Activated T-helper 1 cell treated with anti-CD3 and anti-CD28 coated beads, Interleukin-2, amount 50 U/mL, for 16 hours (primary cell): ENCODE data around the gene AOX1.
A peak's percentile ranks its signal among the peaks of the same experiment; 100 is the strongest.
"Not testable (repeated sequence)": the region's sequence is repeated elsewhere in the genome, so short reads cannot be mapped to it uniquely, and the experiment has no call there.

Experiments used
- DNase-seq, 2 donors: peaks; one replicate each; pipeline ENCODE4 v3.0.0-alpha.2; 2020; ENCODE audit warnings: low read depth in 1 of 2, low spot score in 1 of 2

The AOX1 gene

GRCh38 chr2:200698217-200698616 is 112.4 kb downstream of the AOX1 start:
- no peak for DNase-seq

GRCh38 chr2:200699310-200699709 is 113.5 kb downstream of the AOX1 start:
- DNase-seq: no peak

DNA sequence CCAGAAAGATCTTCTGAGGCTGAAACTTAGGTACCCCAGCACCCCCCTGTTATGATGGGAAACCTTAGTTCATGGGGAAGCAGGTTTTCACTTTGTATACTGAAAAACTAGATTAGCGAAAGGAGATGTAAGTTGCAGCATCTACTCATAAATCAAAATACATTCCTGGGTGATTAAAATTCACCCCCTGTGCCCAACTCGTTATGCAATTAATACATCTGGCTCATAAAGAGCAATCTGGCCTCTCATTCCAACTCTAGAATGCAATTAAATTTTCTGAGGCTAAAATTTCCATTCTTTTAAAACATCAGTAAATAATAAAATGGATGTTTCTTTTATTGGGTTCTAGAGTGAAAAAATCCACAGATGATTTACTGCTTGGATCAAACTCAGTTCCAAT is 115.0 kb downstream of the AOX1 start:
- no peak for DNase-seq

- DNase-seq: no peak
Observed at GRCh38 chr2:200702044-200702443, 116.2 kb downstream of the AOX1 start.

DNA sequence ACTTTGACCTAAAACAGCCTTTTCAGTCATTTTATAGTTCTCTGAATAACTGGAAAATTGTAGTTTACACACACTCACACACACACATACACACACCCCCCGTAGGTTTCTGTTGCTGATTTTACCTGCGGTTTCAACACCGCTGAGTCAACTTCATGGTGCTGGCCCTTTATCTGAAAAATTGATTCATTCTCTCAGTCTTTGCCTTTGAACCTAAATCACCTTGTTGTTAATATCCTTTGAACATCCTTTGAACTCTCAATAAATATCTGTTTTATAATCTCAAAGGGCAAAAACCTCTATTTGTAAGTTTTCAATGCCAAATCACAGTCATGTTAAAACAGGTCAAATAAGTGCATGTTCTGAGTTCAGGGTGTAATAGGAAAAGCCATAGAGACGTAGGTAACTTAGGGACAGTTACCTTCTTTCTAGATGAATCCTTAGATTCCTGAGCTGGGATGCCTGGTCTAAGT is 116.9 kb downstream of the AOX1 start:
- peak in 1 of 2 donors; percentile 40 for DNase-seq

DNA sequence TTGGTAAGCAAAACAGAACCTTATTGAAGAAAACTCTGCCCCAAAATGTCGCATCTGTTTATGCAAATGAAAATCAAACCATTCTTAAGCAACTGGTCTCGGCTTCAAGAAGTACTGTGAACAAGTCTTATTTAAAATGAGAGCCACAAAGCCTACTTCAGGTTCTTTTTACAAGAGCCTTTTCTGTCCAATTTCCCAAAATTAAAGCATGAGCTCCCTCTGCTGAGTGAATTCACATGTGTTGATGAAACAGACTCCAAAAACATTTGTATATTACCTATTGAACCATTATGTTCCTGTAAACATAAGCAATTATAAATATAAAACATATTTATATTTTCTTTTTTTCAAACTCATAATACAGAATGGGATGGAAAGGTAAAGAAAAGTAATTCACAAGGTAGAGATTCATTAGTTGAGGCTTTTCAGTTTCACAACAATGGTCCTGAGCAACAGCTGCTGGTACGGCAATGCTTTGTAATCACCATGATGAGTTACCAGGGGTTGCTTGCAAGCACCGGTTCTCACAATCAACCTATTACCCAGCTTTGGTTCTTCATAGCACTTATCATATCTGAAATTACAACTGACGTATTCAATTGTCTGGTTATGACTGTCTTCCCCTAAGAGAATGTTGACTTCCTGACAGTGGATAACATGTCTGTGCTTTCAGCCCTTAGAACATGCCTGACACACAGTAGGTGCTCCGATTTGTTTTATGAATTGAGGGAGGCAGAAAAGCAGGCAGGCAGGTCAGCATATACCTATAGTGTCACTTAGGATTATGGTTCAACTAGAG is 117.5 kb downstream of the AOX1 start:
- DNase-seq: no peak

DNA sequence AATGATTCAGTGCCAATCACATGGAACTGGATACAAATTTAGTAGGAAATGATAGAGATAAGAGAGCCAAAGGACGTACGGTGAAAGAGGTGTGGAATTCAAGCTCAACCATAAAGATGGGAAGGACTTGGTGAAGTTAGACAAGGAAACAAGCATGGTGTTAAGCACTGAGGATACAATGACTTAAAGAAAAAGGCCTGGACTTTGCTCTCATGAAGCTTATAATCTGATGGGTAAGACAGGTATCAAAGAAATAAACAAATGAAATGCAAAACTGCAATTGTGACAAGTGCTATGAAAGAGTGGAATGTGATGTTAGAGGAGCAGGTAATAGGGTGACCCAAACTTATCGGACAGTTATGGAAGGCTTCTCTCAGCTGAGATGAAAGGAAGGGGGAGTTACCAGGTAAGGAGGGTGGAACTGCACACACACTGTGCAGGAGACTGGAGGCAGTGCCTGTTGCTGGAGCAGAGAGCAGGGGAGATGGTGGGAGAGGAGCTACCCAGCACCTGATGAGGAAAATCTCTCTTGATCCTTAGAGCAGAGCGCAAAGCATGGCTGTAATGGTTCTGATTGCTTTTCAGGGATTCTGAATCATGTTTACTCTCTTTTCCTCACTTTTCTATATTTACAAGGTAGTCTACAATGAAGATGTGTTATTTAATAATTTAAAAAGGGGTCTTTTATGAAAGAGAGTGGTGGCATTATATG is 118.3 kb downstream of the AOX1 start:
- DNase-seq: no peak

DNA sequence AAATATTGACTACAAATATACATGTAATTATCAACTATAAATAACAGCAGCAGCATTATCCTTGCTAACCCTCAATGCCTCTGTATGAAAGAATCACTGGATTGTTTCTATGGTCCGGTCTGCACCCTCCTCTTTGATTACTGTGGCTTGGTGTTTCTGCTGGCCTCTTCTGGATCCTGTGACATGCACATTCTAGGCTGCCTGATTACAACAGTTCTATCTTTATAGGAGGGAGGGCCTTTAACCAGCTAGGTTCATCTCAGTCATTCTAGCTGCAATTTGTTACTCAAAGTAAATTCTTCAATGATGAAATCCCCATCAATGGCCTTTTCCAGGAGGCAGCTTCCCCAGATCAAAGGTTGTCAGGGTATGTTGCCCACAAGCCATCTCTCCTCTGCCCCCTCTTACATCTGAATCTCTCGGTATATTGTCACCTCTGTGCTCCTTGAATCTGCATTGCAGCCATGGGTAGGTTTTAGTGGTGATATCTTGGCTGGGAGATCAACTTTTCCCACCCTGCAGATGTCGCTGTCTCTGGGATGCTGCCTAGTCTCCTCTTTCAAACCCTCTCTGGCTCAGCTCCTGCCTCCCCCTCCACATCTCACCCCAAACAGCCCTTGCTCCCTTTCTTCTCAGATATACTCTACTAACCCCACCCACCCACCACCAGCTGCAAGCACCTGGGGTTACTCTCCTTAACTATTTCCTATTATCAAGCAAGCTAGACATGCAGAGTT is 119.7 kb downstream of the AOX1 start:
- no peak for DNase-seq

- no peak for DNase-seq
Observed at GRCh38 chr2:200708943-200709342, 123.1 kb downstream of the AOX1 start.

DNA sequence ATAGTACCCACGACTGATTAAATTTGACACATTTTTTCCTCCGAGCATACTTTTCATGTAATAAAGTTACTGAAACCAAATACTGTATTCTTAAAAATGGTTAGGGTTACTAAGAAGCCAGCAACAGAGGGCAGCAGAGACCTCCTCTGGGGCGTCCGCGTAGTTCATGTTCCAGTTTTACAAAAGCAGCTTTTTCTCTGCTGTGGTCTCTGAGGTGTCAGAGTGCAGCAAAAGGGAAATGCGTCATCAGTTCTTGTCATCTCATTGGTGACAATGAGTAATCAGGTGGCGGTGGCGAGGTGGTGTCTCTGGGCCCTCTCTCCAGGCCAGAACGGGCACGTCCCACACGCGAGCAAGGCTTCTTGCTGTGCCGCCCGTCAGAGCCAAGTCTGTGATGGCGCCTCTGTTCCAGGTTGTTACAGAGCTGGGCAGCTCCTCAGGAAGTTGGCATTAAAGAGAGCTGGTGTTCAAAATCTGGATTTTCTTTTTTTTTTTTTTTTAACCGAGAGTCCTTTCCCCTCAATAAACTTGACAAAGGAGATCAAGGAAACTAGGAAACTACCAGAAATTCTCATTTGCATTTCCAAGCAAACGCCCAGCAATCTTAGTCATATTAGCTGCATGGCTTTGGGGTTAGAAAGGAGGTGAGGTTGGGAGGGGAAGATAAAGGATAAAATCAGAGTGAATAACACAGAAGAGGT is 127.3 kb downstream of the AOX1 start:
- DNase-seq: peak; percentile 82 to 86

GRCh38 chr2:200713704-200714064 is 127.9 kb downstream of the AOX1 start:
- DNase-seq: no peak

- DNase-seq: not testable (repeated sequence)
Observed at GRCh38 chr2:200715014-200715413, 129.2 kb downstream of the AOX1 start.

DNA sequence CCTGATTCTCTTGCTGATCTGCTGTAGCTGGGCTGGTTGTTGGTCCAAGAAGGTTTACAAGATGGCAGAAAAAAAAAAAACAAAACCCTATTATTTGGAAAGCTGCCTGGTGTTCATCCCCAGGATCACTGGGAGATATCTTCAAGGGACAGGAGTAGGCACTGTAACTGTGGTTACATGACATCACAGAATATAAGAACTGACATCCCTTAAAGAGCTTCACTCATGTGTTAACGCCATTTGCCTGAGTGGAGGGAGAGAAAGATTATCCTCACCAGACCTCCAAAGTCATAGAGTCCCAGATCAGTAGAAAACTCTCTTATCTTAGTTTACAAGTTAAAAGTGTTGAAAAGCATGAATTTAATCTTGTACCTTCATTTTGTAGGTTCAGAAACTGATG is 130.6 kb downstream of the AOX1 start:
- DNase-seq: no peak
